ENCODE measurements around the gene MKX. TPM values are rescaled to one million over a fixed set of nuclear protein-coding genes. Genes with fewer than 3 reads are reported as not detected.

MKX gene
- total RNA-seq, 1 experiment from 2014 or later: 27.5 TPM

DNA sequence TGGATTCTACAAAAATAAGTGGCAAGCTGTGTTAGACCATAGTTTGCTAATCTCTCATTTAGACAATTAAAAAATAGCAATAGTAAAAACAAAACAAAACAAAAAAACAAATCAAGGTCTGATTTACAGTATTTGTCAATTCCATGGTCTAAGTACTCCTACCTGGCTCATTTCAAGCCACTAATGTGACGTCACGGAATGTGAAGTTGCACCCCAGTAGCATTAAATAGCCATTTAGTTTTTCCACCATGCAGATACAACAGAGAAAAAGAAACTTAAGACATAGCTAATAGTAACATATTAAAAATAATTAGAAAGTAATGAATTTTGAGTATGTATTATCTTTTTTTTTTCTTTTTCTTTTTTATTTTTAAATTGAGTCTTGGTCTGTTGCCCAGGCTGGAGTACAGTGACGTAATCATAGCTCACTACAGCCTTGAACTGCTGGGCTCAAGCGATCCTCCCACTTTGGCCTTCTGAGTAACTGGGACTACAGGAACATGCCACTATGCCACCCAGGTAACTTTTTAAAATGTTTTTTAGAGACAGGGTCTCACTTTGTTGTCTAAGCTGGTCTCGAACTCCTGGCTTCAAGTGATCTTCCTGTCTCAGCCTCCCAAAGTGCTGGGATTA is 101.2 kb downstream of the MKX start:
- H3K4me2 ChIP-seq (ENCODE audit: low read length): no peak overlapping the region
- POLR2A ChIA-PET: interaction anchor here (0.7 kb wide), 1 partner anchor 51 kb away, joined by 3 read pairs; no protein-coding TSS in a partner anchor
- CTCF ChIA-PET: no interaction called here
- intact Hi-C loops (cut with micrococcal nuclease): no loop called here
- H3K9ac ChIP-seq (ENCODE audit: low read length): no peak overlapping the region
- ATAC-seq: no peak
- H3K4me3 ChIP-seq (replicated peaks in 1 of 2; ENCODE audit: low read depth in 1 of 2, low read length in 2 of 2): no peak overlapping the region
- H3K36me3 ChIP-seq (ENCODE audit: control insufficient read depth in 1 of 2, insufficient read depth in 2 of 2, low read length in 2 of 2): no peaks in the 10 kb centered on the region
- TF ChIP-seq SIN3A (IDR thresholded peaks at IDR 0.05; ENCODE audit: low read depth): no peak
- TF ChIP-seq POLR2A (IDR thresholded peaks at IDR 0.05; ENCODE audit: borderline replicate concordance, extremely low read depth, insufficient read depth, insufficient read length): no peak
- no peaks in the 10 kb centered on the region for H3K9me2 ChIP-seq (ENCODE audit: insufficient read depth)
- H3K9me3 ChIP-seq (ENCODE audit: control insufficient read depth in 1 of 2, insufficient read depth in 1 of 2, low read depth in 1 of 2, low read length in 2 of 2): peaks cover 0 to 3% of the 10 kb centered on the region in 2 experiments; a peak in 1 of 4 replicates
- no peaks in the 10 kb centered on the region for H3K27me3 ChIP-seq (ENCODE audit: insufficient read depth, low read length)
- DNase-seq (ENCODE audit: low read depth, low spot score): no peak
- no peak overlapping the region for H3K27ac ChIP-seq (ENCODE audit: low read depth, low read length)
- no peak overlapping the region for H2AFZ ChIP-seq (ENCODE audit: low read depth, low read length, poor library complexity, severe bottlenecking)
- RAD21 ChIA-PET (ENCODE audit: low non-redundant PET in 1 of 2, low total read pairs in 2 of 2, uncharacterized antibody in 2 of 2, unreplicated experiment in 2 of 2): no interaction called here
- H3K79me2 ChIP-seq (ENCODE audit: insufficient read depth, low read length): no peaks in the 10 kb centered on the region
- H4K20me1 ChIP-seq (ENCODE audit: insufficient read depth): no peaks in the 10 kb centered on the region
- no TSS peak for BruUV-seq (replicated peaks)
- H3K4me1 ChIP-seq (ENCODE audit: control insufficient read depth in 1 of 2, insufficient read depth in 2 of 2, low read length in 2 of 2): no peaks in the 10 kb centered on the region

DNA sequence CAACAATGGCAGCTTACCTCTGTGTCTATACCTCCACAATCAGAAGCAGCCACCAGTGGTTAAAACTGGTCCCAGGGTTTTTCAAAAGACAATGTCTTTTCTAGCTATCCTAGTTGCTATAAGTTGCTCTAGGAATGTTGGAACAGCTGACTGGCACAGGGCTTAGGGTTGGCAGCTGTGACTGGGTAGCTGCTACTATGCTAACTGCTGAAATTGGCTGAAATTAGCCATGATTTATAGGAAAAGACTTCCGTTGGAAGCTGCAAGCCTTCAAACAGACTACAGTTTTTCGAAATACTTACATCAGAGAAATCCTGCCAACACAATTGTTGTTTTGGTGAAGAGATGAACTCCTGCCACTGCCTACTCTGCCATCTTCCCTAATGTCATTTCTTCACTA is 102.3 kb downstream of the MKX start:
- H3K27me3 ChIP-seq (ENCODE audit: insufficient read depth, low read length): no peaks in the 10 kb centered on the region
- H3K36me3 ChIP-seq (ENCODE audit: control insufficient read depth in 1 of 2, insufficient read depth in 2 of 2, low read length in 2 of 2): no peaks in the 10 kb centered on the region
- CTCF ChIA-PET: no interaction called here
- intact Hi-C loops (cut with micrococcal nuclease): no loop called here
- H3K4me1 ChIP-seq (ENCODE audit: control insufficient read depth in 1 of 2, insufficient read depth in 2 of 2, low read length in 2 of 2): no peaks in the 10 kb centered on the region
- BruUV-seq (replicated peaks): no TSS peak
- no peak overlapping the region for H3K4me2 ChIP-seq (ENCODE audit: low read length)
- no peak overlapping the region for H2AFZ ChIP-seq (ENCODE audit: low read depth, low read length, poor library complexity, severe bottlenecking)
- no peak overlapping the region for H3K9ac ChIP-seq (ENCODE audit: low read length)
- H4K20me1 ChIP-seq (ENCODE audit: insufficient read depth): no peaks in the 10 kb centered on the region
- DNase-seq (ENCODE audit: low read depth, low spot score) (no peak), ATAC-seq (no peak)
- no peaks in the 10 kb centered on the region for H3K79me2 ChIP-seq (ENCODE audit: insufficient read depth, low read length)
- H3K27ac ChIP-seq (ENCODE audit: low read depth, low read length): no peak overlapping the region
- RAD21 ChIA-PET (ENCODE audit: low non-redundant PET in 1 of 2, low total read pairs in 2 of 2, uncharacterized antibody in 2 of 2, unreplicated experiment in 2 of 2): no interaction called here
- no peak overlapping the region for H3K4me3 ChIP-seq (replicated peaks in 1 of 2; ENCODE audit: low read depth in 1 of 2, low read length in 2 of 2)
- no peaks in the 10 kb centered on the region for H3K9me2 ChIP-seq (ENCODE audit: insufficient read depth)
- POLR2A ChIA-PET: no interaction called here
- H3K9me3 ChIP-seq (ENCODE audit: control insufficient read depth in 1 of 2, insufficient read depth in 1 of 2, low read depth in 1 of 2, low read length in 2 of 2): peaks cover 0 to 3% of the 10 kb centered on the region in 2 experiments; a peak in 1 of 4 replicates
- TF ChIP-seq CBX3 (IDR thresholded peaks at IDR 0.05; ENCODE audit: low read depth) (no peak), EZH2 (IDR thresholded peaks at IDR 0.05) (no peak), SRF (IDR thresholded peaks at IDR 0.05; ENCODE audit: low read depth) (no peak), SP1 (IDR thresholded peaks at IDR 0.05; ENCODE audit: low read depth) (no peak), EGR1 (IDR thresholded peaks at IDR 0.05; ENCODE audit: low read depth) (no peak), TCF7L2 (IDR thresholded peaks at IDR 0.05; ENCODE audit: borderline replicate concordance, extremely low read depth, insufficient read depth, insufficient read length) (no peak), ZFX (IDR thresholded peaks at IDR 0.05) (no peak), YY1 (IDR thresholded peaks at IDR 0.05; ENCODE audit: extremely low read depth, insufficient replicate concordance, low read depth, low read length) (no peak), RAD21 (IDR thresholded peaks at IDR 0.05; ENCODE audit: low read depth) (no peak), POLR2A (IDR thresholded peaks at IDR 0.05; ENCODE audit: borderline replicate concordance, extremely low read depth, insufficient read depth, insufficient read length) (no peak), CEBPB (IDR thresholded peaks at IDR 0.05; ENCODE audit: low read depth) (no peak), EZH2phosphoT487 (IDR thresholded peaks at IDR 0.05; ENCODE audit: borderline replicate concordance) (no peak)
- TF ChIP-seq, protein P1, sequence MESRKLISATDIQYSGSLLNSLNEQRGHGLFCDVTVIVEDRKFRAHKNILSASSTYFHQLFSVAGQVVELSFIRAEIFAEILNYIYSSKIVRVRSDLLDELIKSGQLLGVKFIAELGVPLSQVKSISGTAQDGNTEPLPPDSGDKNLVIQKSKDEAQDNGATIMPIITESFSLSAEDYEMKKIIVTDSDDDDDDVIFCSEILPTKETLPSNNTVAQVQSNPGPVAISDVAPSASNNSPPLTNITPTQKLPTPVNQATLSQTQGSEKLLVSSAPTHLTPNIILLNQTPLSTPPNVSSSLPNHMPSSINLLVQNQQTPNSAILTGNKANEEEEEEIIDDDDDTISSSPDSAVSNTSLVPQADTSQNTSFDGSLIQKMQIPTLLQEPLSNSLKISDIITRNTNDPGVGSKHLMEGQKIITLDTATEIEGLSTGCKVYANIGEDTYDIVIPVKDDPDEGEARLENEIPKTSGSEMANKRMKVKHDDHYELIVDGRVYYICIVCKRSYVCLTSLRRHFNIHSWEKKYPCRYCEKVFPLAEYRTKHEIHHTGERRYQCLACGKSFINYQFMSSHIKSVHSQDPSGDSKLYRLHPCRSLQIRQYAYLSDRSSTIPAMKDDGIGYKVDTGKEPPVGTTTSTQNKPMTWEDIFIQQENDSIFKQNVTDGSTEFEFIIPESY (IDR thresholded peaks at IDR 0.05; ENCODE audit: extremely low read depth, insufficient replicate concordance, low read length): no peak
- TF ChIP-seq, protein P2, sequence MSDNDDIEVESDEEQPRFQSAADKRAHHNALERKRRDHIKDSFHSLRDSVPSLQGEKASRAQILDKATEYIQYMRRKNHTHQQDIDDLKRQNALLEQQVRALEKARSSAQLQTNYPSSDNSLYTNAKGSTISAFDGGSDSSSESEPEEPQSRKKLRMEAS (IDR thresholded peaks at IDR 0.05): no peak
- TF ChIP-seq, protein P3, sequence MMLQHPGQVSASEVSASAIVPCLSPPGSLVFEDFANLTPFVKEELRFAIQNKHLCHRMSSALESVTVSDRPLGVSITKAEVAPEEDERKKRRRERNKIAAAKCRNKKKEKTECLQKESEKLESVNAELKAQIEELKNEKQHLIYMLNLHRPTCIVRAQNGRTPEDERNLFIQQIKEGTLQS (IDR thresholded peaks at IDR 0.05): no peak
